ENCODE data around the gene IL3RA. TPM values are rescaled to one million over a fixed set of nuclear protein-coding genes. Genes with fewer than 3 reads are reported as not detected.
A peak's percentile ranks its signal among the peaks of the same experiment; 100 is the strongest.
"Not testable (repeated sequence)": the region's sequence is repeated elsewhere in the genome, so short reads cannot be mapped to it uniquely, and the experiment has no call there.

IL3RA gene
- total RNA-seq, 1 donor from 2014 or later: 59.9 TPM

- Histone ChIP-seq H3K27me3 (ENCODE audit: low read depth) (no peaks in the 10 kb centered on the region), H3K4me1 (no peaks in the 10 kb centered on the region), H3K9me3 (peaks cover 14% of the 10 kb centered on the region), H3K27ac (no peak overlapping the region), H3K4me3 (no peak overlapping the region), H3K36me3 (peaks cover 50% of the 10 kb centered on the region)
- intact Hi-C loops (cut with DNase I): no loop called here
- no peak for TF ChIP-seq CTCF (IDR thresholded peaks at IDR 0.05)
- ATAC-seq: no peak
- DNase-seq: peak; percentile 21
These were observed 87.7 kb downstream of the IL3RA start for GRCh38 chrX:1424147-1424851.

GRCh38 chrX:1425381-1425780 is 88.8 kb downstream of the IL3RA start:
- no peak for TF ChIP-seq CTCF (IDR thresholded peaks at IDR 0.05)
- intact Hi-C loops (cut with DNase I): no loop called here
- Histone ChIP-seq H3K27me3 (ENCODE audit: low read depth) (no peaks in the 10 kb centered on the region), H3K36me3 (peaks cover 56% of the 10 kb centered on the region), H3K27ac (no peak overlapping the region), H3K4me1 (no peaks in the 10 kb centered on the region), H3K9me3 (peaks cover 14% of the 10 kb centered on the region), H3K4me3 (no peak overlapping the region)
- DNase-seq (peak; percentile 22), ATAC-seq (no peak)

- H3K4me1 ChIP-seq; H3K27ac ChIP-seq; H3K27me3 ChIP-seq (ENCODE audit: low read depth); H3K4me3 ChIP-seq; intact Hi-C loops (cut with DNase I); ATAC-seq: not testable (repeated sequence)
- H3K36me3 ChIP-seq: peaks cover 54% of the 10 kb centered on the region
- peak; percentile 24 for DNase-seq
- peaks cover 14% of the 10 kb centered on the region for H3K9me3 ChIP-seq
These were observed 89.7 kb downstream of the IL3RA start for GRCh38 chrX:1426321-1426720.

- Histone ChIP-seq H3K4me1 (no peaks in the 10 kb centered on the region), H3K27ac (no peak overlapping the region), H3K9me3 (peaks cover 2% of the 10 kb centered on the region), H3K36me3 (peaks cover 46% of the 10 kb centered on the region), H3K4me3 (no peak overlapping the region), H3K27me3 (ENCODE audit: low read depth) (no peaks in the 10 kb centered on the region)
- intact Hi-C loops (cut with DNase I): no loop called here
- DNase-seq: peak; percentile 43
- no peak for TF ChIP-seq CTCF (IDR thresholded peaks at IDR 0.05)
- ATAC-seq: peak in 1 of 2 donors; percentile 16
These were observed 91.2 kb downstream of the IL3RA start for GRCh38 chrX:1427756-1428155.

- Histone ChIP-seq H3K4me1 (no peaks in the 10 kb centered on the region), H3K27ac (no peak overlapping the region), H3K36me3 (peaks cover 46% of the 10 kb centered on the region), H3K9me3 (no peaks in the 10 kb centered on the region), H3K4me3 (no peak overlapping the region), H3K27me3 (ENCODE audit: low read depth) (no peaks in the 10 kb centered on the region)
- intact Hi-C loops (cut with DNase I): no loop called here
- ATAC-seq (no peak), DNase-seq (no peak)
- no peak for TF ChIP-seq CTCF (IDR thresholded peaks at IDR 0.05)
These were observed 93.9 kb downstream of the IL3RA start for GRCh38 chrX:1430451-1430850.

Small RNA genes lying within 50 kb of the gene (microRNA-seq; reads per million reads assigned to microRNA genes)
- gene MIR3690 (ENCODE audit: borderline number of aligned reads): not detected

Other genes starting within 250 kb of the IL3RA start
- gene CRLF2, start 124.1 kb upstream of the IL3RA start, total RNA-seq: 1.3 TPM
- 57.1 TPM for gene CSF2RA, start 68.0 kb upstream of the IL3RA start, total RNA-seq
- 335 TPM for gene SLC25A6, start 55.3 kb downstream of the IL3RA start, total RNA-seq
- 19.1 TPM for gene ASMTL, start 116.1 kb downstream of the IL3RA start, total RNA-seq
- gene P2RY8, start 200.4 kb downstream of the IL3RA start, total RNA-seq: 3.0 TPM

Data from lower lobe of right lung (tissue), 2 donors.